ENCODE data around the gene BET1. TPM values are rescaled to one million over a fixed set of nuclear protein-coding genes. Genes with fewer than 3 reads are reported as not detected.
A peak's percentile ranks its signal among the peaks of the same experiment; 100 is the strongest.

BET1 gene
- polyA plus RNA-seq, 1 donor, result 48.5 TPM

DNA sequence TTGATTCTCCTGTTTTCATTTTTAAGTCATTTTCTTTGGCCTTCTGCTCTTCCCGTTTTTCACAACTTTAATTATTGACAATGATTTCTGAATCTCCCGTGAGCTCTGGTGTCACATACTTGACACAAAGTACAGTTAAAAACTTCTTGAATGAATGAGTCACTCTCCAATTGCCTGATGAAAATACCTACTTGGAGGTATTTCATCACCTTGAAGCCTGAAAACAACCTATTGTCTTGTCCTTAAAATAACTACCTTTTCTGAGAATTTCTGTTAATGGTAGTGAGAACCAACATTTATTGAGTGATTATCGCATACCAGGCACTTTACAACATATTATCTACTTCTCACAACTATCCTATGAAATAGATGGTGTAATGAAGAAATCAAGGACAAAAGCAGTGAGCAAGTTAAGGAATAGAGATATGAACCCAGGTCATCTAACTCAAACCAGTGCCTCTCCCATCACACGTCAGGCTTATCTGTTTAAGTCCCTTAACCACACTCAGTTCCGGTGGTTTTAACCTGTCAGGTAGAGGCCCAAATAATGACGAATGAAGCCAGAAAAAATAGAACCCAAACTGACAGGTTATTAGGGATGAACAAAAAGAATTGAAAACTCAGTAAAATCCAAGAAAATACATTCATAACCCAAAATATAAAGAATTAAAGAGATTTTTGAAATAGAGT, 11.6 kb downstream of the BET1 start:
- Histone ChIP-seq H3K9me3 (ENCODE audit: control insufficient read depth, low read depth, low read length) (no peaks in the 10 kb centered on the region), H3K27me3 (ENCODE audit: control insufficient read depth, insufficient read depth, low read length) (no peaks in the 10 kb centered on the region), H3K4me1 (ENCODE audit: control insufficient read depth, insufficient read depth, low read length) (no peaks in the 10 kb centered on the region), H3K36me3 (ENCODE audit: control insufficient read depth, insufficient read depth, low read length) (peaks cover 17% of the 10 kb centered on the region), H3K4me3 (ENCODE audit: low read length) (no peak overlapping the region), H3K27ac (ENCODE audit: low read length) (peak overlapping the region; percentile 66)
- WGBS (ENCODE audit: insufficient coverage, low lambda C conversion rate), result 50% methylated on average over 2 of the region's 6 CpGs
- peak; percentile 25 to 65 for DNase-seq

DNA sequence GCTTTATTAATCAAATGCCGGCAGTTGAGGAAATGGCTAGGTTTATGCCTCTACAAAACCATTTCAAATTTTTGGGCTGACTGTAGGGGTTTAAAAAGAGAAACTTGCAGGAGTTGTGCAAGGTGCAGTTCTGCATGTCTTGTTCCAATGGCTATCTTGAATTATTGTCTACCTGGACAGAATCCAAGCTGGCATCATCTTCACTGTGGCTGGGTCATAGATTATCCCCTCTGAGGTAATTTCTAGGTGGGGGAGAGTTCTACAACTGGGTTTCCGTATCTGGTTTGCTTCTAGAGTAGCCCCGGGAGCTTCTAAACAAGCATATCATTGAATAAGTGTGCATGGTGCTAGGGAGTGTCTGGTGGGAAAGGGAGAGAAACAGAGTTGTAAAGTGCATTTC, 16.9 kb downstream of the BET1 start:
- WGBS (ENCODE audit: insufficient coverage, low lambda C conversion rate), result 86% methylated on average over 2 of the region's 3 CpGs
- Histone ChIP-seq H3K27ac (ENCODE audit: low read length) (no peak overlapping the region), H3K9me3 (ENCODE audit: control insufficient read depth, low read depth, low read length) (no peaks in the 10 kb centered on the region), H3K4me3 (ENCODE audit: low read length) (no peak overlapping the region), H3K36me3 (ENCODE audit: control insufficient read depth, insufficient read depth, low read length) (no peaks in the 10 kb centered on the region), H3K27me3 (ENCODE audit: control insufficient read depth, insufficient read depth, low read length) (no peaks in the 10 kb centered on the region), H3K4me1 (ENCODE audit: control insufficient read depth, insufficient read depth, low read length) (no peaks in the 10 kb centered on the region)
- DNase-seq, result no peak

DNA sequence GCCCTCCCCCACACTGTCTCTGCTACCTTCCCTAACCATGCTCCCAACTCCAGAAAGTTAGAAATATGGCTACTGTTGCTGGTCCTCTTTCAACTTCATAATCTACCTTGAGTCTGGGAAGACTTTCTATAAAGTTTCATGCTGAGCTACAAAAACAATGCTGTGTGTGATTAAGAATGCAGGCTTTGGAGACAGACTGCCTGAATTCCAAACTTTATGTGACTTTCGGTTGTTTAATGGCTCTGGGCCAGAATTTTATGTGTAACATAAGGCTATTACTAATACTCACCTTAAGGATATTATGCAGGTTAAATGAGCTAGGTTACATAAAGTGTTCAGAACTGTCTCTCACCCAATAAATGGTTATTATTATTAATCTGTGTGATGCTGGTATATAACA, 19.1 kb downstream of the BET1 start:
- Histone ChIP-seq H3K9me3 (ENCODE audit: control insufficient read depth, low read depth, low read length) (no peaks in the 10 kb centered on the region), H3K27me3 (ENCODE audit: control insufficient read depth, insufficient read depth, low read length) (no peaks in the 10 kb centered on the region), H3K4me1 (ENCODE audit: control insufficient read depth, insufficient read depth, low read length) (no peaks in the 10 kb centered on the region), H3K36me3 (ENCODE audit: control insufficient read depth, insufficient read depth, low read length) (no peaks in the 10 kb centered on the region), H3K27ac (ENCODE audit: low read length) (no peak overlapping the region), H3K4me3 (ENCODE audit: low read length) (no peak overlapping the region)
- 100% methylated on average over 1 of the region's 1 CpG for WGBS (ENCODE audit: insufficient coverage, low lambda C conversion rate)
- DNase-seq, result no peak

DNA sequence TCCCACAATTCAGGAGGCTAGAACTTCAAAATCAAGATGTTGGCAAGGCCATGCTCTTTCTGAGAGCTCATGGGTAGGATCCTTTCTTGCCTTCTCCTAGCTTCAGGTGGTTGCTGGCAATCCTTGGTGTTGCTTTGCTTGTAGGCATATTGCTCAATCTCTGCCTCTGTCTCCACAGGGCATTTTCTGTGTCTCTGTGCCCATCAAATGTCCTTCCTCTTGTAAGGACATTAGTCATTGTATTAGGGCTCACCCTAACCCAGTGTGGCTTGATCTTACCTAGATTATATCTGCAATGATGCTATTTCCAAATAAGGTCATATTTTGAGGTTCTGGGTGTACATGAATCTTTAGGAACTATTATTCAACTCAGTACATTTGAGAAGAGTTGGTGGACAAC, 20.1 kb downstream of the BET1 start:
- Histone ChIP-seq H3K4me3 (ENCODE audit: low read length) (no peak overlapping the region), H3K27ac (ENCODE audit: low read length) (no peak overlapping the region), H3K4me1 (ENCODE audit: control insufficient read depth, insufficient read depth, low read length) (no peaks in the 10 kb centered on the region), H3K27me3 (ENCODE audit: control insufficient read depth, insufficient read depth, low read length) (no peaks in the 10 kb centered on the region), H3K9me3 (ENCODE audit: control insufficient read depth, low read depth, low read length) (no peaks in the 10 kb centered on the region), H3K36me3 (ENCODE audit: control insufficient read depth, insufficient read depth, low read length) (no peaks in the 10 kb centered on the region)
- no peak for DNase-seq

DNA sequence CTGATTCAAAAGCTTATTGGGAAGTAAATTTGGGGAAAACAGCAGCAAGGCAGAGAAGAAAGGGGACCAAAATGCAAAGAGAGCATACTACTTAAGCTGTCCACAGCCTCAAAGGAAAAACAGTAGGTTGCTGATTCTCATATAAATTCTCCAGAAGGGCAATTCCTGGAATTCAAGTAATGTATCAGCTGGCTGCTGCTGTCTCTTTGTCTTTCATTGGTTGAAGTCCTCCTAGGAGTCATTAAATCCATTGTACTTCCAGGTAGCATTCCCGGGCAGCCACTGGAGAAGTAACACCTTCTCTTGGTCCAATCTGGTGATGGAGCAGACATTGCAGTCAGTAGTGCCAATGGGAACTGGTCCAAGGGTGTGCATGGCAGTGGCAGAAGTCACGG, 22.7 kb downstream of the BET1 start:
- no CpG with 5 or more reads among the region's 2 CpGs for WGBS (ENCODE audit: insufficient coverage, low lambda C conversion rate)
- H3K27ac ChIP-seq (ENCODE audit: low read length), result no peak overlapping the region

DNA sequence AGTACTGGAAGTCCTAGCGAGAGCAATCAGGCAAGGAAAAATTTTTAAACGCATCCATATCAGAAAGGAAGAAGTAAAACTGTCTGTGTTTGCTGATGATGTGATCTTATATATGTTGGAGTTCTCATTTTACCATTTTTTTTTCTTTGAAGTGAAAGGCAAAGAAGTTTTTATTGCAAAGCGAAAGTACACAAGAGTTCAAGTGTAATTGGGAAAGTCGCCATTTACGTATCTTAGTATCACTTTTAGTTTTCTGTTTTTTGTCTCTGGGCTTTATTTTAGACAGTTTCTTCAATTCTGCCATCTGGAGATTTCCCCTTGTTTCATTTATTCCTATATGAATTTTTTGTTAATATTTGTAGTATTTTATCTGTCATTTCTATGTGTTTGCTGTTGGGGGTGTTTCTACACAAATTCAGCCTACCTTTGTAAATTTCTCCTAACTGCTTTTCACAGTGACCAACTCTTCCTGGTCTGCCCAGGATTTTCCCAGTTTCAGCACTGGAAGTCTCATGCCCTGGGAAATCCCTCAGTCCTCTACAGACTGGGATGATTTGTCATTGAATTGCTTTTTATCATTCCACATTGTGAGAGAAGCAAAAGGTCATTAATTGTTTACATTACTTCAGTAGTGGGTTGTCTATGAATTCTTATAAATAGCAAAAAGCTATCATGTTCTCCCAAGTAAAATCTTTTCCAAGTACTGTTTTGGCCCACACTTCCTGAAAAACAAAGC, 23.2 kb downstream of the BET1 start:
- no peaks in the 10 kb centered on the region for H3K4me1 ChIP-seq (ENCODE audit: control insufficient read depth, insufficient read depth, low read length)
- H3K36me3 ChIP-seq (ENCODE audit: control insufficient read depth, insufficient read depth, low read length), result no peaks in the 10 kb centered on the region
- H3K4me3 ChIP-seq (ENCODE audit: low read length), result no peak overlapping the region
- H3K27ac ChIP-seq (ENCODE audit: low read length), result no peak overlapping the region
- 86% methylated on average over 4 of the region's 5 CpGs for WGBS (ENCODE audit: insufficient coverage, low lambda C conversion rate)
- no peaks in the 10 kb centered on the region for H3K9me3 ChIP-seq (ENCODE audit: control insufficient read depth, low read depth, low read length)
- DNase-seq, result no peak
- no peaks in the 10 kb centered on the region for H3K27me3 ChIP-seq (ENCODE audit: control insufficient read depth, insufficient read depth, low read length)

More for the DNA sequence above, 22.7 kb downstream of the BET1 start:
- no peaks in the 10 kb centered on the region for H3K27me3 ChIP-seq (ENCODE audit: control insufficient read depth, insufficient read depth, low read length)
- H3K9me3 ChIP-seq (ENCODE audit: control insufficient read depth, low read depth, low read length), result no peaks in the 10 kb centered on the region
- H3K4me3 ChIP-seq (ENCODE audit: low read length), result no peak overlapping the region
- H3K36me3 ChIP-seq (ENCODE audit: control insufficient read depth, insufficient read depth, low read length), result no peaks in the 10 kb centered on the region
- H3K4me1 ChIP-seq (ENCODE audit: control insufficient read depth, insufficient read depth, low read length), result no peaks in the 10 kb centered on the region
- DNase-seq, result no peak

DNA sequence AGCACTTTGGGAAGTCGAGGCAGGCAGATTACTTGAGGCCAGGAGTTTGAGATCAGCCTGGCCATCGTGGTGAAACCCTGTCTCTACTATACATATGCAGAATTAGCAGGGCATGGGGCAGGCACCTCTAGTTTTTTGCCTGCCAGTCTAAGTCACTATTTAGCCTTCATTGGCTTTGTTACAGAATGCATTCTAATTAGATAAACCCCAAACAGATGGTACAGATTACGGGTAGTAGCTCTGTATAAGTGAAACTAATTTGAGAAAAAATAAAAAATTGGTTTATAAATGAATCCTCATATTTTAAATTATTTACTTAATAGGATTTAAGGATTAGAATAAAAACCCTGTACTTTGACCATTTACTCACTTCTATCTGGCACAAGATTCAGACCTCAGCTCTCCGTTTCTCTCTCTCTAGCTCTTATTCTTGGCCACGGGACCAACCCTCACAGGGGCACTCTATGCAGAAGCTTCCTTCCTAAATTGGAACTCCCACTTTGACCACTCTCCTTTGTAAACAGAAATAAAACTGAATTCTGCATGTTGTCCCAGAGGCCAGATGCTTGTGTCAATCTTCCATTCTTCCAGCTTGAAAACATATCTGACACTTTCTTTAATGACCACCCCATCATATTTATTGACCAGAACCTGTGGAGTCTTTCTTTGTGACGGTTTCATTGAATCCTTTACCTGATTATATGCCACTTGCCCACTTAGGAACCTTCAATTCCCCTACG, 26.8 kb downstream of the BET1 start:
- Histone ChIP-seq H3K36me3 (ENCODE audit: control insufficient read depth, insufficient read depth, low read length) (no peaks in the 10 kb centered on the region), H3K4me1 (ENCODE audit: control insufficient read depth, insufficient read depth, low read length) (no peaks in the 10 kb centered on the region), H3K9me3 (ENCODE audit: control insufficient read depth, low read depth, low read length) (no peaks in the 10 kb centered on the region), H3K27ac (ENCODE audit: low read length) (no peak overlapping the region), H3K4me3 (ENCODE audit: low read length) (no peak overlapping the region), H3K27me3 (ENCODE audit: control insufficient read depth, insufficient read depth, low read length) (no peaks in the 10 kb centered on the region)
- WGBS (ENCODE audit: insufficient coverage, low lambda C conversion rate), result 100% methylated on average over 1 of the region's 7 CpGs
- no peak for DNase-seq

DNA sequence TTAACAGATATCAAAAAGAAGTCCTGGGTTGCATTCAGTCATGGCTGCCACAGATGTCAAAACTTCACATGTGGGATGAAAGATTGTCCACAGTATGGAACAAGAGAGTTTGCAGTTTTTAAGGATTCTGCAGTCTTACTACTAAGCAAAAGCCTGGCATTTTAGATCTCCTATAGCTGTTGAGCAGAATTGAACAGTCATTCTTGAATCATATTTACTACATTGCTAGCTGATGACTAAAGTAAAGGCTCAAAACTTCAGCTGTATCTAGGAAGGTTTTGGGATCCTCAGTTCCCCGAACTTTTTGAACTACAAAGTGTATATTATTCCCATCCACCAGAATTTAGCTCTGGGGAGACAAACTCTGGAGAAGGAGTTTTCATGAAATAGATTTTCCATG, 31.0 kb downstream of the BET1 start:
- Histone ChIP-seq H3K4me1 (ENCODE audit: control insufficient read depth, insufficient read depth, low read length) (no peaks in the 10 kb centered on the region), H3K27me3 (ENCODE audit: control insufficient read depth, insufficient read depth, low read length) (no peaks in the 10 kb centered on the region), H3K36me3 (ENCODE audit: control insufficient read depth, insufficient read depth, low read length) (no peaks in the 10 kb centered on the region), H3K4me3 (ENCODE audit: low read length) (no peak overlapping the region), H3K9me3 (ENCODE audit: control insufficient read depth, low read depth, low read length) (no peaks in the 10 kb centered on the region), H3K27ac (ENCODE audit: low read length) (no peak overlapping the region)
- no peak for DNase-seq
- WGBS (ENCODE audit: insufficient coverage, low lambda C conversion rate), result no CpG with 5 or more reads among the region's 1 CpG

DNA sequence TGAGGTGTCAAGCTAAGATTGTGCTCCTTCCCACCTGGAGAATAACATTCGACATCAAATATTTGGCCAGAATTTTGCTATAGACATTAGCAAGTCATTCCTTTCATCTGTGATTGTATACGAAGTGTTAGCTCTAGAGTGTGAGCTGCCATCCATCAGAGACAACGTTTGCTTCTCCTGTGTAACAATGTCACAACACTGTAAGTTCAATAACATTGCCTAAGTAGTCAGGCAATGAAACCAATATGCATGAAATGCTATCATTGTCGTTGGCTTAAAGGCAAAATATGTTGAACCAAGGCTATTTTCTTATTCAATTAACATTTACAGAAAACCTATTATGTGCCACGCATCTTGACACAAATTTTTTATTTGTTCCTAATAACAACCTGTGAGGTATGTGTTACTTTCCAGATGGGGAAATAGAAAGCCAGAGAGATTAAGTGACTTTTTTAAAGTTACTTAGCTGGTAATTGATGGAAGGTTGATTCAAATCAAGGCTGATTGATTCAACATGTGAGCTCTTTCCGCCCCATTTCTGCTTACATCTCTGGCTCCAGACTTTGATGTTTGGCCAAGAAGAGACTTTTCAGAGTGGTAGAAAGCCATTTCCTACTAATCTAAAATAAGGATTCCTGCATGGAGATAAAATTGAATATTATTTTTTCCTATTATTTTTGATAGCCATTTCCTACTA, 32.0 kb downstream of the BET1 start:
- no peak overlapping the region for H3K4me3 ChIP-seq (ENCODE audit: low read length)
- no peaks in the 10 kb centered on the region for H3K27me3 ChIP-seq (ENCODE audit: control insufficient read depth, insufficient read depth, low read length)
- no peak for DNase-seq
- no peaks in the 10 kb centered on the region for H3K9me3 ChIP-seq (ENCODE audit: control insufficient read depth, low read depth, low read length)
- no peak overlapping the region for H3K27ac ChIP-seq (ENCODE audit: low read length)
- H3K4me1 ChIP-seq (ENCODE audit: control insufficient read depth, insufficient read depth, low read length), result no peaks in the 10 kb centered on the region
- WGBS (ENCODE audit: insufficient coverage, low lambda C conversion rate), result no CpG with 5 or more reads among the region's 6 CpGs
- H3K36me3 ChIP-seq (ENCODE audit: control insufficient read depth, insufficient read depth, low read length), result no peaks in the 10 kb centered on the region

DNA sequence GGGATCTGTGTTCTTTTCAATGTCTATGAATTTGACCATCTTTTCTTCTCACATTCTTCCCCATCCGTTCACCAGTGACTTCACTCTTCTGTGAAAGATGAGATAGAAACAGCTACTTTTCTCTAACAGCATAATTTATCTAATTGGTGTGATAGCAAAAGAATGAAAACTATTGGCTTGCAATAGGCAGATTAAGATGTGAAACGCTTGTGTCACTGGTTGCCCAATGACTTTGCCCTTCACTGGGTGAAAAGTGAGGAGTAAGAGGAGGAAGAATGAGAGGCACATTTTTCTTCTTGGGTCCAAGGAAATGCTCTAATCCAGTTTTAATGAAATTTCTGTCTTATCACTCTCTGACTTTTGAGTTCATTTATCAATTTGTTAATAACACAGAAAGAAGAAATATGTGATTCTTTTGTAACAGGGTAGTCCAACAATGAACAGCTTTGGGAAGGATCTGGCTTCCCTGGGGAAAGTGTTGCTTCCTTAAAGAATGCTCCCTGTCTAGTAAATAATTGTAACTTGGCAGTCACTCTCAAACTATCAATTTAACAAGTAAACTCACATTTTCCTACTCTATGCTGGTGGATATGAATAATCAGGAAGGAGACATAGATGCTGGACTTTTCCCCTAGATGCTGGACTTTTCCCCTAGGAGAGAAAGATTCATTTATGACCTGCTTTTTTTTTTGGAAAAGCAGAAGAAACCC, 35.1 kb downstream of the BET1 start:
- DNase-seq, result no peak
- Histone ChIP-seq H3K4me3 (ENCODE audit: low read length) (no peak overlapping the region), H3K9me3 (ENCODE audit: control insufficient read depth, low read depth, low read length) (no peaks in the 10 kb centered on the region), H3K36me3 (ENCODE audit: control insufficient read depth, insufficient read depth, low read length) (no peaks in the 10 kb centered on the region), H3K27ac (ENCODE audit: low read length) (no peak overlapping the region), H3K4me1 (ENCODE audit: control insufficient read depth, insufficient read depth, low read length) (no peaks in the 10 kb centered on the region), H3K27me3 (ENCODE audit: control insufficient read depth, insufficient read depth, low read length) (no peaks in the 10 kb centered on the region)
- WGBS (ENCODE audit: insufficient coverage, low lambda C conversion rate), result 70% methylated on average over 2 of the region's 2 CpGs

All from large intestine (tissue), 3 donors.